ENCODE data around the gene KLHDC10. TPM values are rescaled to one million over a fixed set of nuclear protein-coding genes. Genes with fewer than 3 reads are reported as not detected.
A peak's percentile ranks its signal among the peaks of the same experiment; 100 is the strongest.

The KLHDC10 gene
- total RNA-seq, 2 donors from 2014 or later, result 27.9 to 29.0 TPM

DNA sequence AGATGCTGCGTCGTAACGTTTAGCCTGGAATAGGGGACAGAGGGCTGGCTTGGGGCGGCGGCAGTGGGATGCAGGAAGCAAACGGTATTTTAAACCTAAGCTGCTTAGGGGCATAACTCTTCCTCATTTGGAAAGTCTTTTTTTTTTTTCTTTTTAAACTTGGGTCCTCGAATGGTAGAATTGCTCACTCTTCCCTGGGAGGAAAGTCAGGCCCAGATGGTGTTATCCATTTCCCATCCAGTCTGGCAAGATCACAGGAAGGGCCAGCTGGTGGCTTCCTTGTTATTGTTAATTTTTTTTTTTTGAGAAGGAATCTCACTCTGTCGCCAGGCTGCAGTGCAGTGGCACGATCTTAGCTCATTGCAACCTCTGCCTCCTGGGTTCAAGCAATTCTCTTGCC lies 78.2 kb downstream of the KLHDC10 start:
- ATAC-seq (no peak), DNase-seq (no peak)
- intact Hi-C loops (cut with DNase I, micrococcal nuclease), result no loop called here

GRCh38 chr7:130149281-130150139 lies 79.2 kb downstream of the KLHDC10 start:
- intact Hi-C loops (cut with DNase I, micrococcal nuclease), result no loop called here
- DNase-seq (peak; percentile 58 to 66), ATAC-seq (peak; percentile 55)

GRCh38 chr7:130150587-130150986 lies 80.3 kb downstream of the KLHDC10 start:
- intact Hi-C loops (cut with DNase I, micrococcal nuclease), result no loop called here
- DNase-seq (peak in 1 of 2 donors; percentile 21), ATAC-seq (no peak)

- intact Hi-C loops (cut with DNase I, micrococcal nuclease), result no loop called here
- no peak for DNase-seq
- no peak for ATAC-seq
These were observed 81.5 kb downstream of the KLHDC10 start for GRCh38 chr7:130151591-130152492.

DNA sequence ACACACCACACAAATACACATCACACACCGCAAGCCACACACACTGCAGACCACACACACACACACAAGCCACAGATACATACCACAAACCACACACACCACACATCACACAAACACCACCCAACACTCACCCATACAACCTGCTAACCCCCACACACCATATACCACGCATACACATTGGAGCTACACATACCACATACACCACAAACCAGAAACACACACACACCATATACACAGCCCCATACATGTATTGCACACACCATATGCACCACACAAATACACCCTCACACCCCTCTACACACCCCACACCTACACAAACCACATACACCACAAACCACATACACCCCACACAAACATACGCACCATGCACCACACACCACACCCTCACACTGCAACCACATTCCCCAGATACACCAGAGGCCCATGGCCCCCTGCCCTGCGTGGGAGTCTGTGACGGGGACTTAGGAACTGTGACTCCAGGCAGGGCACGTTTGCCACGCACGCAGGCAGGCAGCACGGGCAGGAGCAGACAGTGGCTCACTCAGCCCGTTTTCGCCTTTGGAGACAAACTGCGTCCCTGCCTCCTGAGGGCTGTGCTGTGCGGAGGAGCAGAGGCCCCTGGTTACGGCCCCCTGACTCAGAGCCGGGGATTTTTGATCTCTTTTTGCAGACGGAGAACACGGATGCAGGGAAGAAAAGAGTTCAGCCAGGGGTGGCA lies 82.3 kb downstream of the KLHDC10 start:
- intact Hi-C loops (cut with DNase I, micrococcal nuclease), result no loop called here
- no peak for DNase-seq
- ATAC-seq, result no peak

DNA sequence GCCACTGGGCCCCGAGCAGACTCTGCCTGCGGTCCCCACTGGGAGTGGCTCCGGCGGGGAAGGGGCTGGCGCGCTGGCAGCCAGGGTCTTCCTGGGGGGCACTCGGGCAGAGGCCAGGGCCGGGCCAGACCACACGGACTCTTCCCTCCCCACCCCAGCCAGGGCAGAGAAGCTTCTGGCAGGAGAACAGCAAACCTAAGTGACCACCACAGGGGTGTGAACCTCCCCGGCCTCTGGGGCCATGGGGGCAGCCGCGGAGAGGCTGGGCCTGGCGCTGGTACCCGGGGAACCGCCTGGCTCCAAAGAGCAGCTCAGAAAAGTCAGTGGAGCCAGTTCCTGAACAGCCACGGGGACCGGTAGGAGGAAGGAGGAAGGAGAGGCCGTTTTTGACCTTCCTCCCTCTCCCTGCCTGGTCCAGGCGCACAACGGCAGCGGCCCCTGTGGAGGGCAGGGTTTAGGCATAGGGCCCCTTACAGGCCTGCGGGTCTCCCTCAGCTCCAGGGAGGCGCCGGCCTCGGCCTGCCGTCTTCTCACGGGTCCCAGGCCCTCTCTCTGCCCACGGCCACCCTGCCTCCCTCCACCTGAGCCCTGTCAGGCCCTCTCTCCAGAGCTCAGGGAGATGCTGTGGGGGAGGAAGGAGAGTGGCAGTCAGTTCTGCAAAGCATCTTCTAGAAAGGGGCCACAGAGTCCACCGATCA lies 83.0 kb downstream of the KLHDC10 start:
- DNase-seq (peak in 1 of 2 donors; percentile 21), ATAC-seq (peak; percentile 53)
- intact Hi-C loops (cut with DNase I, micrococcal nuclease), result no loop called here

DNA sequence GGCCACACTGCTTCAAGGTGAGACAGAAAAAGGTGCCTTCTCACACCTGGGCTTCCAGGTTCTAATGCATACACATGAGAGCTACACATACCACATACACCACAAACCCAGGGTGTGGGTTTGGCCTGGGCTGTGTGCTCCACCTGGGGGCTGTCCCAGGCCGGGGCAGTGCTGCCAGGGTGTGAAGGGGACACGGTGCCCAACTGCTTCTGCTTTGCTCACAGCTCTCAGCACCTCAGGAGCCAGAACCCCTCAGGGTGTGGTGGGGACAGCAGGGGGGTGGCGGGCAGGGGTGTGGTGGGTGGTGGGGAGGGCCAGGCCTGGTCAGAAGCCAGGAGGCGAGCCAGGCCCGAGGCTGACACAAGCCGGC lies 83.8 kb downstream of the KLHDC10 start:
- intact Hi-C loops (cut with DNase I, micrococcal nuclease), result no loop called here
- DNase-seq, result peak; percentile 46 to 57
- ATAC-seq, result peak; percentile 77

DNA sequence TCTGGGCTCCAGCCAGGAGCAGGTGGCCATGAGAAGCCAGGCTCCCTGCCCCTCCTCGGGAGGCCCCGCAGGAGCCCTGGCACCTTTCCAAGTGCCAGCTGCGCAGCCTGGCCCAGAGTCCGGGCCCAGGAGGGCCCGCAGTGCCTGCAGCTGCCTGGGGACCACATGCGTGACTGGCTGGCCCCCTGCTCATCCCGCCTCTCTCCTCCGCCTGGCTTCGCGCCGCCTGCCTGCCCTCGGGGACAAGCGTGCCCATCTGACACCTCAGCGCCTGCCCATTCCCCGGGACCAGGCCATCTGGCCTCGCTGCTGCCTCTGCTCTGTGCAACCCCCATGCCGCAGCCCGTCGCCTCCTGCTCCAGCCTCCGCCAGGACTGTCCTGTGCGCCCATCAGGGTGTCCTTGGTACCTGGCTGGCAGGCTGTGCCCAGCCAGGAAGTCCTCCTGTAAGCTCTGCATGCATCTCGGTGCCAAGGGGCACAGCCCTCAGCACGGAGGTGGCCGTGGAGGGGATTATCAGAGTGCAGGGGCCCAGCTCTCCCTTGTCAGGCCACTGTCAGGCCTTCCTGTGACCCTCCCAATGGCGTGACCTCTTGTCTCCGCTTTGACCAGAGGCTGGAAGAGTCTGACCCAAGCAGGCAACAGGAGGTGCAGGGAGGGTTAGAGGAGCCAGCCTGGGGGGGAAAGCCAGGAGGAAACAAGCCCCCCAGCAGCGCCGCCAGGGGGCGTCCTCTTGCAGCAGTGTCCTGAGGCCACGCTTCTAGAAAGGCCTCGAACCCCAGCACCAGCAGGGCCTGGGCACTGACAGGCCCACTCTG lies 84.4 kb downstream of the KLHDC10 start:
- ATAC-seq (peak; percentile 54), DNase-seq (peak in 1 of 2 donors; percentile 43)
- intact Hi-C loops (cut with DNase I, micrococcal nuclease), result no loop called here

GRCh38 chr7:130156140-130156539 lies 85.8 kb downstream of the KLHDC10 start:
- ATAC-seq (no peak), DNase-seq (no peak)
- intact Hi-C loops (cut with DNase I, micrococcal nuclease), result no loop called here

DNA sequence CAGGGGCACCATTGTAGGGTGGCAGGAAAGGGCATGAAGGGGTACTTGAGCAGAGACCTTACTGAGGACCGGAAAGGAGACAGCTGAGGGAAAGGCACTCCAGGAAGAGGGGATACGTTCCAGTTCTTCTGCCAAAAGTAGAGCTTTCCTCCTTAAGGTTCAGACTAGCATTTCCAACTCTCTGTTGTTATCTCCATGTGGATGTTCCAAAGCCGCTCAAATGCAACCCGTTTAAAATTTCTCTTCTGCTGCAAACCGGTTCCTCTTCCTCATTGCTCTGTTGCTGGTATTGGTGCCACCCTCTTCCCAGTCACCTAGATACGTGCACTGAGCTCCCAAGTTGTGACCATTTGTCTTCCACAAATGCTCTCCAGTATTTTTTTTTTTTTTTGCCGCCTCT lies 87.4 kb downstream of the KLHDC10 start:
- intact Hi-C loops (cut with DNase I, micrococcal nuclease), result no loop called here
- no peak for ATAC-seq
- no peak for DNase-seq

DNA sequence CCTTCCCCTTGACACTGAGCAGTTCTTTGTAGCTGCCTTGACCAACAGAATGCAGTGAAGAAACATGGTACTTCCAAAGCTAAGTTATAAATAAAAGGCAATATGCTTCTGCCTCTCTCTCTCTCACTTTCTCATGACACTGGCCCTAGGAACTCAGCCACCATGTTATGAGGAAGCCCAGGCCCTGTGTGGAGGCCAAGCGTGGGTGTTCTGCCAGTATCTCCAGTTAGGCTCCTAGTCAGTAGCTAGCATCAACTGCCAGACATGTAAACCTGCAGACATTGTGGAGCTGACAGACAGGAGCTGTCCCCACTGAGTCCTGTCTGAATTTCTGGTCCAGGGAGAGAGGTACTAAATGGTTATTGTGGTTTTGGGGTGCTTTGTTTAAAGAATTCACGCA lies 89.7 kb downstream of the KLHDC10 start:
- no peak for ATAC-seq
- DNase-seq, result no peak
- intact Hi-C loops (cut with DNase I, micrococcal nuclease), result no loop called here

DNA sequence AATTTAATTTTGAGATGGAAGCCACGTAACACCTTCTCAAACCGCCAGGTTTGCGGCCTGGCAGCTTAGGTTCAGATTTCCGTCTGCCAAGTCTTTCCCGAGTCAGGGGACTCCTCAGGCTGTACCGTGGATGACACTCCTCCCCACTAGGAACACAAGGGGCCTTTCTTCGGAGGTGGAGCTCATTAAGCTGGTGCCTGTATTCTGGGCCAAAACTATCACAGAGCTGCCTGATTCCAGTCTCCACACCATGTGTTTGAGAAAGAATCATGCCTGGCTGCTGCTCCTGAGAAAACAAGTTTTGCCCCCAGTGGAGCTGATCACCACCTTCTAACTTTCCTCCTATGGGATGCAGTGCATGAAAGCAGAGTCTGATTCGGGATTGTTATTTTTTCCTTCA lies 90.1 kb downstream of the KLHDC10 start:
- ATAC-seq (no peak), DNase-seq (no peak)
- intact Hi-C loops (cut with DNase I, micrococcal nuclease), result no loop called here

DNA sequence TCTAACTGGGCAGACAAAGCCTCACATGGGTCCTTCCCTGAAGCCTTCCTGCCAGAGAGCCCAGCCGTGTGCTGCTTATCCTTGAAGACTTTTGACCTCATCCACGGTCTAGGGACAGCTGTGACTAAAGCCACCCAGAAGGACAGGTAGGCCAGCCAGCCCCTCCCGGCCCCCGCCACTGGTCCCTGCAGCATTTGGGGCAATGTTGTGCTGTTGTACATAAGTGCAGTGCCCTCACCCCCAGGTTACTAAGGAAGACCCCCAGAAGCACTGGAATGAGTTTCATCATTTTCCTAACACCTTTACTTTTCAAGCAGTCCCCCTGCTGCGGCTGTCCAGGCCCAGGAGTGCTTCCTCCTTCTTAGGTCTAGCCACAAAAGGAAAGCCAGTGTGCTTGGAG lies 91.9 kb downstream of the KLHDC10 start:
- DNase-seq (no peak), ATAC-seq (no peak)
- intact Hi-C loops (cut with DNase I, micrococcal nuclease), result no loop called here

- DNase-seq (no peak), ATAC-seq (no peak)
- intact Hi-C loops (cut with DNase I, micrococcal nuclease), result no loop called here
These were observed 104.1 kb downstream of the KLHDC10 start for GRCh38 chr7:130174237-130174959.

DNA sequence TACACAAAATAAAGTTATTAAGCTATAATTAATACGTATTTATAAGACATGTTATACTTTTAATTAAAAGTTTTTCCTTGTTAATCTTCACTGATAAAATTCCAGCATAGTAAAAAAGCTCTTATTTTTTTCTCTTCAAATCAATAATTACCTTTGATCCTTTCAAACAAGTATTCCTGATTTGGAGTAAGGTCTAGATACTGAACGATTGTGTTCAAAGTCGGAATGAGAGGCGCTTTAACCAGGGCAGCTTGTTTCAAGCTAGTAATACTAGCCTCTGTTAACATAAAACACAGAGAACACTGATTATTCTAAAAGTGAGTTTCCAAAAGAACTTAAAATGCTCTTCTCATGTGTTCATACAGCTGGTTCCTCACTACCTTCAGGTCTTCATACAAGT lies 107.9 kb downstream of the KLHDC10 start:
- DNase-seq (no peak), ATAC-seq (no peak)

DNA sequence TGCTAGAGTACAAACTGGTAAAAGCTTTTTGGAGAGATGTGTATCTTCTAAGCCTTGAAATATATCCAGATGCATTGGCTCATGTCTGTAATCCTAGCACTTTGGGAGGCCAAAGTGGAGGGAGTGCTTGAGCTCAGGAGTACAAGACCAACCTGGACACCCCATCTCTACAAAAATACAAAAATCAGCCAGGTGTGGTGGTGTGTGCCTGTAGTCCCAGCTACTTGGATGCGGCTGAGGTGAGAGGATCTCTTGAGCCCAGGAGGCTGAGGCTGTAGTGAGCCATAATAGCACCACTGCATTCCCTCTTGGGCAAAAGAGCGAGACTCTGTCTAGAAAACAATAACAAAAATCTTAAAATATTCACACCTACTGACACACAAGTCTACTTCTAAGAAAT lies 109.3 kb downstream of the KLHDC10 start:
- DNase-seq, result no peak
- no peak for ATAC-seq
- intact Hi-C loops (cut with DNase I, micrococcal nuclease), result no loop called here

More for the DNA sequence above, 107.9 kb downstream of the KLHDC10 start:
- intact Hi-C loops (cut with DNase I, micrococcal nuclease), result no loop called here

DNA sequence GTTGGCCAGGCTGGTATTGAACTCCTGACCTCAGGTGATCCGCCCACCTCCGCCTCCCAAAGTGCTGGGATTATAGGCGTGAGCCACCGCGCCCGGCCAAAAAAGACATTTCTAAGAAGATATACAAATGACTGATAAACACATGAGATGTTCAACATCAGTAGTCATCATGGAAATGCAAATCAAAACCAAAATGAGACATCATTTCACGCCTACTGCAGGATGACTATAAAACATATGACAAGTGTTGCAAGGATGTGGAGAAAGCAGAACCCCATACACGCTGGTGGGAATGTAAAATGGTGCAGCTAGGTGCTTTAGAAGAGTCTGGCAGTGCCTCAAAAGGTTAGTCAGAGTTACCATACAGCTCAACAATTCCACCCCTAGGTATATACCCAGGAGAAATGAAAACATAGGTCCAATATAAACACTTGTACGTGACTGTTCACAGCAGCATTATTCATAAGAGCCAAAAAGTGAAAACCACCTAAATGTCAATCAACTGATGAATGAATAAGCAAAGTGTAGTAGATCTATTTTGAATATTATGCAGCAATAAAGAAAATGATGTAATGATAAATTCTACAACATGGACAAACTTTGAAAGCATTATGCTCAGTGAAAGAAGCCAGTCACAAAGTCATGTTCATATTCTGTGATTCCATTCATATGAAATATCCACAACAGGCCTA lies 110.4 kb downstream of the KLHDC10 start:
- DNase-seq, result no peak
- ATAC-seq, result no peak
- intact Hi-C loops (cut with DNase I, micrococcal nuclease), result no loop called here
